GM19395 (cell line): ENCODE measurements around the gene UNCX.
"Not testable (repeated sequence)": the region's sequence is repeated elsewhere in the genome, so short reads cannot be mapped to it uniquely, and the experiment has no call there.

Experiments
- ATAC-seq: cut with Tn5 transposase; IDR thresholded peaks from one replicate; pipeline ENCODE4 v1.9.1; 2021; ENCODE audit warnings: mild to moderate bottlenecking, moderate library complexity; ENCODE audit not compliant: unreplicated experiment

The UNCX gene

DNA sequence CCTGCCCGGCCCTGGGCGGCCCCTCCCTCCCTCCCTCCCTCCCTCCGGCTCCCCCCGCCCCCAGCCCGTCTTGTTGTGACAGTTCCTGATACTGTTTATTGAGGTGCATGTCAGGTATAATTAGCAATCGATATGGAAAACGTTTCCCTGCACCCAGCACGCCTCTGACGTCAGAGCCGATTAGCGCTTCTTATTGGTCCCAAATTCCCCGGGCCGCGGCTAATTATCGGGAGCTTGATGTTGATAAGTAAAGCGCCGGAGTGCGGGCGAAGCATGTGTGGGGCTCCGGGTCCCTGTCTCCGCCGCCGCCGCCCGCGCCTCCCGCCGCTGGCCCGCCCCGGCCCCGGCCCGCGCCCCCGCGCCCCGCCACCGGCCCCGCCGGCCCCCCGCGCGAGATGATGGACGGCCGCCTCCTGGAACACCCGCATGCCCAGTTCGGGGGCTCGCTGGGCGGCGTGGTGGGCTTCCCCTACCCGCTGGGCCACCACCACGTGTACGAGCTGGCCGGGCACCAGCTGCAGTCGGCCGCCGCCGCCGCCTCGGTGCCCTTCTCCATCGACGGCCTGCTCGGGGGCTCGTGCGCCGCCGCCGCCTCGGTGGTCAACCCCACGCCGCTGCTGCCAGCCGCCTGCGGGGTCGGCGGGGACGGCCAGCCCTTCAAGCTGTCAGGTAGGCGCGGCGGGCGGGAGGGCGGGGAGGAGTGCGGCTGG is at the start of gene UNCX:
Gene UNCX (plus strand): TSS at position 250 of the 710 bp plus-strand sequence. CDS start 146 bp downstream, at position 396.
- ATAC-seq, result no peak

DNA sequence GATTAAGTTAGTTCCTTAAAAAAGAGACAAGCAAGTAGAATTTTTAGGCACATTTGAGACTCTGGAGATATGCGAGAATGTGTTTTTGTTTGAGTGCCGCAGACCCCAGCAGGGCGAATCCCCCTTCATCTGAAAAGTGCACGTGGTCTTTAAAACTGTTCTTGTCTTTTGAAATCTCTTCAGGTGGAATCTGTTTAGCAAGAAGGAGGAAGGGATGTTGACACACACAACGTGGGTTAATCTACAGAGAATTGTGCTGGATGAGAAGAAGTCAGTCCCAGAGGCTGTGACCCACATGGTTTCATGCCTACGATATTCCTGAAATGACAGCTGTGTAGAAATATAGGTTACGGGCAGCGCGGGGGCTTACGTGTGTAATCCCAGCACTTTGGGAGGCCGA is 45.5 kb upstream of the UNCX start:
- ATAC-seq, result no peak

GRCh38 chr7:1188720-1189294 is 43.9 kb upstream of the UNCX start:
- ATAC-seq, result no peak

DNA sequence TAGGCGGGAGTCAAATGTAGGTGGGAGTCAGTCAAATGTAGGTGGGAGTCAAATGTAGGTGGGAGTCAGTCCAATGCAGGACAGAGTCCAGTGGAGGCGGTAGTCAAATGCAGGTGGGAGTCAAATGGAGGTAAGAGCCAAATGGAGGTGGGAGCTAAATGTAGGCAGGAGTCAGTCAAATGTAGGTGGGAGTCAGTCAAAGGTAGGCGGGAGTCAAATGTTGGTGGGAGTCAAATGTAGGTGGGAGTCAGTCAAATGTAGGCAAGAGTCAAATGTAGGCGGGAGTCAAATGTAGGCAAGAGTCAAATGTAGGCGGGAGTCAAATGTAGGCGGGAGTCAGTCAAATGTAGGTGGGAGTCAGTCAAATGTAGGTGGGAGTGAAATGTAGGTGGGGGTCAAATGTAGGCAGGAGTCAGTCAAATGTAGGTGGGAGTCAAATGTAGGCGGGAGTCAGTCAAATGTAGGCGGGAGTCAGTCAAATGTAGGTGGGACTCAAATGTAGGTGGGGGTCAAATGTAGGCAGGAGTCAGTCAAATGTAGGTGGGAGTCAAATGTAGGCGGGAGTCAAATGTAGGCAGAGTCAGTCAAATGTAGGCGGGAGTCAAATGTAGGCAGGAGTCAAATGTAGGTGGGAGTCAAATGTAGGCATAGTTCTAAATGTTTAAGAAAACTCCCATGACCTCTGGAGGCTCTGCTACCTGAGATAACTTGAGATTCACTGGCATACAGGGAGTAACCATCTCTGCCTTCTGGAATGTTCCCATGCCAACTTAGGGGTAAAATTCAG is 42.5 kb upstream of the UNCX start:
- no peak for ATAC-seq

DNA sequence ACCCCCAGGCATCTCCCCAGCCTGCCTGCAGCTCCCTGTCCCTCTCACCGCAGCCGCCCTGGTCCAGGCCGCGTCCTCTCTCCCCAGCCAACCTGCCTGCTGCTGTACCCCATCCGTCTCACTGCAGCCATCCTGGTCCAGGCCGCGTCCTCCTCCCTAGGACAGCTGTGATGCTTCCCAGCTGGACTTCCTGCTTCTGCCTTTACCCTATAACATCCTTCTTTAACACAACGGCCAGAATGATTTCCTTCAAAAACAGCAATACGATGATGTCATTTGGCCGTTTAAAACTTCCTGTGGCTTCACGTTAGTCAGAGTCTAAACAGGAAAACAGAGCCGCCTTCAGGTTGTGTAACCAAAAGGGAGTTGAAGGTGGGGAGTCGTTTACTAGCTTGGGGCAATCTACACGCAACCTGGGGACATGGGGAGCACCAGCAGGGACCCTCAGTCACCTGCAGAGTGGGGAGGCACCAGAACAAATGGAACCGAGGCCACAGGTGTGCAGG is 40.4 kb upstream of the UNCX start:
- ATAC-seq, result no peak

DNA sequence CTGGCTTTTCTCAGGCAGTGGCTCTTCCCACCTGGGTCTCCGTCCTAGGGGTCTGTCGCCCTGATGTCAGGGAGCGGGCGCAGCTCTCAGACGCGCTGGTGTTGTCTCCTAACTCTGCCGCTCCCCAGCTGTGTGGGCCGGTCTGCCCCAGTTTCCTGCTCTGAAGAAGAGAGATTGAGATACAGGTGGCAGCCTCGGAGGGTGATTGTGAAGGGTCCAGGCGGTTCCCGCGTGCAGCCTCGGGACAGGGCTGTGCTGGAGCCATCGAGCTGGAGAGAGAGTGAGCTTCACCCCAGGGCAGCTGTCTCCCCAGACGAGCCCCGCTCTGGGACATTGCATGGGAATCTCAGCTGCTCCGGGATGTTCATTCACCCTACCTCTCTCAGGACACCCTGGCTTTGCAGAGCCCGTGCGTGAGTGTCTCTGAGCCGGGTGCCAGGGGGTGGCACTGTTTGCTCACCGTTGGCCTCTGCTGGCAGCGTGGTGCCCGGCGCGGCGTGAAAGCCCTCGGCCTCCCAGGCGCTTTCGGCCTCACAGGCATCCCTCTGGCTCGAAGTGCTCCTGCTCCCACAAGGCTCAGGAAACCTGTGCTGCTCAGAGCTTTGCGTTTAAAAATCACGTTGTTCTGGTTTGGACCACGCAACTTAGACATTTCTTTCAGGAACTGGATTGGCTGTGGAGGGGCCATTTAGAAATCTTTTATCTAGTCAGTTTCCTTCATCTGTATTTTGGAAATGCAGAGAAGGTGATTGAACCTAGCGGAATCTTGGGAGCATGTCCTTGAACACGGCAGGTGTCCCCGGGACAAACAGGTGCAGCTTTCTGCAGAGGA is 38.9 kb upstream of the UNCX start:
- no peak for ATAC-seq

DNA sequence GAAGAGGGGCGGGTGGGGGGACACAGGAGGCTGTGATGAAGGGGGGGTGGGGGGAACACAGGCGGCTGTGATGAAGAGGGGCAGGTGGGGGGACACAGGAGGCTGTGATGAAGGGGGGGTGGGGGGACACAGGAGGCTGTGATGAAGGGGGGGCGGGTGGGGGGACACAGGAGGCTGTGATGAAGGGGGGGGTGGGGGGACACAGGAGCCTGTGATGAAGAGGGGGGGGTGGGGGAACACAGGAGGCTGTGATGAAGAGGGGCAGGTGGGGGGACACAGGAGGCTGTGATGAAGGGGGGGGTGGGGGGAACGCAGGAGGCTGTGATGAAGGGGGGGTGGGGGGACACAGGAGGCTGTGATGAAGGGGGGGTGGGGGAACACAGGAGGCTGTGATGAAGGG is 36.2 kb upstream of the UNCX start:
- ATAC-seq, result not testable (repeated sequence)

- ATAC-seq, result no peak
Observed at GRCh38 chr7:1196950-1197349, 35.7 kb upstream of the UNCX start.

DNA sequence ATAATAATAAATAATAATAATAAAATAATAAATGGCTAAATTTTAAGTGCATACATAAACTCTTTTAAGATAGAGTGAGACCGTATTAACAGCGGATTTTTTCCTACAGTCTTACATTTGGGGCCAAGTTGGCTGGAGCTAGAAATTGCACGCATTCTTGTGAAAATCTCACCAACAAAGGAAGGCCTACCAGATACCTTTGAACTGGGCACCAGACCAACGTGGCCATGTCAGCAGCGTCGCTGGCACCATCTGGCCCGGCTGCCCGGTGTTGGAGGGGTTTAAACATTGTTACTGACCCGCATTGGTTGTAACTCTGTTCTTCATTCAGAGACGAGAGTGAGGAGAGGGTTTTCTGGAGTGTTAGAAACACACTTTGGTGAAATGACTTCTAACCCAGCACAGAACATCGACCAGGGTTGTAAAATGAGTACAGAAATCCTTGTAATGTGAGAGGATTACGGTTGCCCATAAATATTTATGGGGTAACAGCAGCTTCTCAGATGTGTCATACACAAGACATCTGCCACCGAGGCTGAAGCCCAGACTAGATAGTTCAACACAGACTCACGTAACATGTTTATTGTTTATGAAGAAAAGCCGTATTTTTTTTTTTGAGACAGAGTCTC is 34.6 kb upstream of the UNCX start:
- ATAC-seq, result no peak

GRCh38 chr7:1200045-1200444 is 32.6 kb upstream of the UNCX start:
- ATAC-seq, result no peak

GRCh38 chr7:1201916-1202315 is 30.8 kb upstream of the UNCX start:
- no peak for ATAC-seq

- not testable (repeated sequence) for ATAC-seq
Observed at GRCh38 chr7:1202914-1203313, 29.8 kb upstream of the UNCX start.

- no peak for ATAC-seq
Observed at GRCh38 chr7:1204460-1205140, 28.1 kb upstream of the UNCX start.

- ATAC-seq, result not testable (repeated sequence)
Observed at GRCh38 chr7:1205742-1206141, 26.9 kb upstream of the UNCX start.

DNA sequence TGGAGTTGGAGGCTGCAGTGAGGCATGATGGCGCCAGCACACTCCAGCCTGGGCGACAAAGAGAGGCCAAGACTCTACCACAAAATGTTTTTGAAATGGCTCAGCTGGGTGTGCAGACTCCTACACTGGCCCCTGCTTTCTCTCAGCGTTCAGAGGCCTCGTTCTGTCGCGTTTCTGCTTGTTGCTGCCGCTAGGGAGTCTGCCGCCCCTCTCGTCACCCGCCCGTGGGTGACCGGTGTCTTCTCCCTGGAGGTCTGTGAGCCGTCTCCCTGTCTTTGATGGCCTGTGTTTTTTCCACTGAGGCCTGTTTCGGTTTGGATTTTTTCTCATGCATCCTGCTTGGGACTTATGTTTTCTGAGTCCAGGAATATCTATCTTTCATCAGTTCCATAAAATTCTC is 23.6 kb upstream of the UNCX start:
- no peak for ATAC-seq

DNA sequence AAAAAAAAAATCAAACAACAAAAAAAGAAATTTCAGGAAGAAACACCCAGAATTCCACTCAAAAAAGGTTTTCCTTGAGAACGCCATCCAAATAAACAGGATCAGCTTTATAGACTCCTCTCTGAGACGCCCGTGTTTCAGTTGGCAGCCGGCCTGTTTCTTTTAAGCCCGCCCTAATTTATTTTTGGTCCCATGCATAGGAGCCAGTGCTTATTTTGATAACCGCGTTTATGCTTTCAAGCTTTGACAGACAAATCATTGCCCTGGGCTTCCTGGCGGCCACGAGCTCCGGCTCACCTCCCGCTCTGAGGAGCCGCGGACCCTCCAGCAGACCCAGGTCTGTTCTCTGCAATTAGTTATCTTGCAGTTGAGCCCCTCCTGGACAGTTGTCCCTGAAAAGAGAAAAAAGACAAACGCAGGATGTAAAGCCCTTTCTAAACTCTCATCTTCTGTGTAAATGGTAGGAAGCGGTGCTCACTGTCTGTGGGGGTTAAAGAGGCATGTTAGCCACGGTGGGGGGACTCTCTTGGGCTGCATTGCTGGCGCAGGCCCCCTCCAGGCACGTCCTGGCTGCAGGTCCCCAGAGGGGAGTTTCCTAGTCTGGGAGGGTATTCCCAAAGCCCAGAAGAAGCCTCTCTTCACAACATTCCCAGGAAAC is 22.2 kb upstream of the UNCX start:
- no peak for ATAC-seq

GRCh38 chr7:1210979-1211608 is 21.6 kb upstream of the UNCX start:
- no peak for ATAC-seq

- ATAC-seq, result no peak
Observed at GRCh38 chr7:1211611-1212010, 21.1 kb upstream of the UNCX start.

DNA sequence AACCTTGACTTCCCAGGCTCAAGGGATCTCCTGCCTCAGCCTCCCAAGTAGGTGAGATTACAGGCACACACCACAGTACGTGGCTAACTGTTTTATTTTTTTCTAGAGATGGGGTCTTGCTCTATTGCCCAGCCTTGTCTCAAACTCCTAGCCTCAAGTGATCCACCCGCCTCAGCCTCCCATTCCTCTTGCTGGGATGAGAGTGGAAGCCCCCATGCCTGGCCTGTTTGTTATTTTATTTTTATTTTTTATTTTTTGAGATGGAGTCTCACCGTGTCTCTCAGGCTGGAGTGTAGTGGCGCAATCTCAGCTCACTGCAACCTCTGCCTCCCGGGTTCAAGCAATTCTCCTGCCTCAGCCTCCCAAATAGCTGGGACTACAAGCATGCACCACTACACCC is 20.6 kb upstream of the UNCX start:
- not testable (repeated sequence) for ATAC-seq
